Measurements from ENCODE around the gene GALR2.

The GALR2 gene

GRCh38 chr17:76111956-76112355 is 37.4 kb downstream of the GALR2 start:
- no peak for DNase-seq (ENCODE audit: low read depth)
- H3K4me3 ChIP-seq (ENCODE audit: low read depth, low read length): no peak overlapping the region
- TF ChIP-seq POLR2A (IDR thresholded peaks at IDR 0.05; ENCODE audit: extremely low read depth, insufficient read length) (no peak), MYC (IDR thresholded peaks at IDR 0.05; ENCODE audit: low read depth, low read length) (no peak), CTCF (IDR thresholded peaks at IDR 0.05; ENCODE audit: low read depth, low read length) (no peak), MAX (IDR thresholded peaks at IDR 0.05; ENCODE audit: low read depth, low read length) (no peak)

DNA sequence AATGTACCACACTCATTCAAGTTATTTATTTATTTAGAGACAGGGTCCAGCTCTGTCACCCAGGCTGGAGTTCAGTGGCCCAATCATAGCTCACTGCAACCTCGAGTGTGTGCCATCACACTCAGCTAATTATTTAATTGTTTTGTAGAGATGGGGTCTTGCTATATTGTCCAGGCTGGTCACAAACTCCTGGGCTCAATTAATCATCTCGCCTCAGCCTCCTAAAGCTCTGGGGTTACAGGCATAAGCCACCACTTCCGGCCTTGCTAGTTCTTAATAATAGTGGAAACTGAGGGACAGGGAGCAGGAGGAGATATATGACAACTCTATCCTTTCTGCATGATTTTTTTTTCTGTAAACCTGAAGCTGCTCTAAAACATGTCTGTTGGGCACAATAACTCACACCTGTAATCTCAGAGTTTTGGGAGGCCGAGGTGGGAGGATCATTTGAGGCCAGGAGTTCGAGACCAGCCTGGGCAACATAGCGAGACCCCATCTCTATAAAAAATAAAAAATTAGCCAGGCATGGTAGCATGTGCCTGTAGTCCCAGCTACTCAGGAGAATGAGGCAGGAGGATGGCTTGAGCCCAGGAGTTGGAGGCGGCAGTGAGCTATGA is 40.7 kb downstream of the GALR2 start:
- DNase-seq (ENCODE audit: low read depth): no peak
- TF ChIP-seq CTCF (IDR thresholded peaks at IDR 0.05; ENCODE audit: low read depth, low read length): no peak
- TF ChIP-seq MAX (IDR thresholded peaks at IDR 0.05; ENCODE audit: low read depth, low read length): no peak
- no peak for TF ChIP-seq POLR2A (IDR thresholded peaks at IDR 0.05; ENCODE audit: extremely low read depth, insufficient read length)
- no peak for TF ChIP-seq MYC (IDR thresholded peaks at IDR 0.05; ENCODE audit: low read depth, low read length)

GRCh38 chr17:76119409-76120371 is 45.1 kb downstream of the GALR2 start:
- TF ChIP-seq CTCF (IDR thresholded peaks at IDR 0.05; ENCODE audit: low read depth, low read length): no peak
- TF ChIP-seq POLR2A (IDR thresholded peaks at IDR 0.05; ENCODE audit: extremely low read depth, insufficient read length): no peak
- DNase-seq (ENCODE audit: low read depth): no peak
- H3K4me3 ChIP-seq (ENCODE audit: low read depth, low read length): no peak overlapping the region

More for the DNA sequence above, 40.7 kb downstream of the GALR2 start:
- H3K4me3 ChIP-seq (ENCODE audit: low read depth, low read length): no peak overlapping the region

- no peak for TF ChIP-seq MAX (IDR thresholded peaks at IDR 0.05; ENCODE audit: low read depth, low read length)
Observed at GRCh38 chr17:76120658-76121008, 46.1 kb downstream of the GALR2 start.

GRCh38 chr17:76121932-76122430 is 47.4 kb downstream of the GALR2 start:
- DNase-seq (ENCODE audit: low read depth): no peak
- no peak overlapping the region for H3K4me3 ChIP-seq (ENCODE audit: low read depth, low read length)
- no peak for TF ChIP-seq MYC (IDR thresholded peaks at IDR 0.05; ENCODE audit: low read depth, low read length)
- no peak for TF ChIP-seq MAX (IDR thresholded peaks at IDR 0.05; ENCODE audit: low read depth, low read length)
- no peak for TF ChIP-seq POLR2A (IDR thresholded peaks at IDR 0.05; ENCODE audit: extremely low read depth, insufficient read length)
- no peak for TF ChIP-seq CTCF (IDR thresholded peaks at IDR 0.05; ENCODE audit: low read depth, low read length)

More at GRCh38 chr17:76120658-76121008, 46.1 kb downstream of the GALR2 start:
- DNase-seq (ENCODE audit: low read depth): no peak
- no peak overlapping the region for H3K4me3 ChIP-seq (ENCODE audit: low read depth, low read length)
